GM21737 (cell line): ENCODE results near the gene RFX7.
"Not testable (repeated sequence)": the region's sequence is repeated elsewhere in the genome, so short reads cannot be mapped to it uniquely, and the experiment has no call there.

Source experiments
- ATAC-seq: cut with Tn5 transposase; IDR thresholded peaks from one replicate; pipeline ENCODE4 v1.9.1; 2021; ENCODE audit warnings: mild to moderate bottlenecking, moderate library complexity; ENCODE audit not compliant: unreplicated experiment

RFX7 gene

DNA sequence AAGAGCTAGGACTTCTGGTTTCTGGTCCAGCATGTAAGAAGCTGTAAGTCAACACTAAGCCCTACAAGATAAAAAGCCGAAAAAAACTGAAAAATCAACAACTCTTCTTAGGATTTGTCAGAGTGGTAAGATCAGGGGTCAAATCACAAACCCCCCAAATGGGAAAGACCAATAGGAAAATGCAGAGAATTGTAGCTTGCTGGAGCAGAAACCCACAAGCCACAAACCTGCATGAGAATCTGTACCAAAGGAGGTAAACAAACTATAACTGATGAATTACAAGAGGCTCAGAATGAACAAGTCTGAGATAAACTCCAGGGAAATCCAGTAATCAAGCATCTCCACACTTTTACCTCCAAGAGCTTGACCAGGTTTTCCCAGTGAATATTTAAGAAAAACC, 36.0 kb downstream of the RFX7 start:
- ATAC-seq, result peak; percentile 40

DNA sequence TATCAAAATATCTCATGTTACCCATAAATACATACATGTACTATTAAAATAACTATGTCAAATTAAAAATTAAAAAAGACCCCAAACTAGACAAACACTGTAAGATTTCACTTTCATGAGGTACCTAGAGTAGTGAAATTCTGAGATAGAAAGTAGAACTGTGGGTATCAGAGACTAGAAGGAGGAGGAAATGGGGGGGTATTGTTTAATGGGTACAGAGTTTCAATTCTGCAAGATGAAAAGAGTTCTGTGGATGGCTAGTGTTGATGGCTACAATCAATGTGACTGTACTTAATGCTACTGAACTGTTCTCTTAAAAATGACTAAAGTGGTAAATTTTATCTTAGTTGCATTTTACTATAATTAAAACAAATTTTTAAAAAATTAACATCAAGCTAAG, 36.6 kb downstream of the RFX7 start:
- ATAC-seq, result peak; percentile 51

- ATAC-seq, result no peak
These were observed 38.4 kb downstream of the RFX7 start for GRCh38 chr15:56205061-56205876.

DNA sequence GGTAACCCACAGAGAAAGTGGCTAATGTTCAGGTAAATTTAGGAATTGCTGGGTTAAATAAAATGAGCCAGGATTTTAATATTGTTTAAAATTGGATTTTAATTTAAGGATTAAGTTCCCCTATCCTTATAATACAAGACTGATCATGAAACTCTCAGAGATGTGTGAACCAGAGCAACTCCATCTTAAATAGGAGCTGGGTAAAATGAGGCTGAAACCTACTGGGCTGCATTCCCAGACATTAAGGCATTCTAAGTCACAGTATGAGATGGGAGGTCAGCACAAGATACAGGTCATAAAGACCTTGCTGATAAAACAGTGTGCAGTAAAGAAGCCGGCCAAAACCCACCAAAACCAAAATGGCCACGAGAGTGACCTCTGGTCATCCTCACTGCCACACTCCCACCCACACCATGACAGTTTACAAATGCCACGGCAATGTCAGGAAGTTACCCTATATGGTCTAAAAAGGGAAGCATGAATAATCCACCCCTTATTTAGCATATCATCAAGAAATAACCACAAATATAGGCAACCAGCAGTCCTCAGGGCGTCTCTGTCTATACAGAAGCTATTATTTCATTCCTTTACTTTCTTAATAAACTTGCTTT, 40.3 kb downstream of the RFX7 start:
- ATAC-seq, result not testable (repeated sequence)

DNA sequence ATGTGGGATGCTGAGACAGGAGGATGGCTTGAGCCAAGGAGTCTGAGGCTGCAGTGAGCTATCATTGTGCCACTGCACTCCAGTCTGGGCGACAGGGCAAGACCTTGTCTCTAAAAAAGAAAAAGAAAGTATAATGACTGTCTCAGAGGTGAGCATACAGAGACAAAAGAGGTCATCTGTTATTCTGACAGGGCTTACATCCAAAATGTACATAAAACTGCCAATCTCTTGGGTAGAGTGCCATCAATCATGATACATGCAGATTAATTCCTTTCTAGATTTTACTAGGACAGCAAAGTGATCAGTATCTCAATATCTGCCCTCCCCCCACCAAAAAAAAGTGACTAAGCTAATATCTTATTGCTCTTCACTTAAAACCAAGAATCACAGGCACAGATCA, 41.0 kb downstream of the RFX7 start:
- no peak for ATAC-seq

DNA sequence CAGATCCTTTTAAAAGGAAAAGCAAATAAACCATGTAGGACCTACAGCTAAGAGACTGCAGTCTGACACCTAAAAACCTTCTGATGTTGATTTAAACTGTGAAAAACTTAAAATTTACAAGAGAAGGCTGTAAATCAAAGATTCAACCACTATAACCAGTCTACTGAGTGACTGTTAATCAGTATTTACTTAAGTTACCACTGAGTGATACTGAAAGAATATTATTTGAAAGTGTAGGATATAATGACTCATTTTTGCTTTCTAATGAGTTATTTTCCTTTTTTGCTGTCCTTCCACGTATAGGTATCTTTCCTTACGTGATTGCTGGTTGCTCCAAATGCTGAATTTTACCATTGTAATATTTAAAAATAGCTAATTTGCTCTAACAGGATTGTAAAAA, 44.6 kb downstream of the RFX7 start:
- no peak for ATAC-seq

- no peak for ATAC-seq
These were observed 49.6 kb downstream of the RFX7 start for GRCh38 chr15:56194035-56194434.

DNA sequence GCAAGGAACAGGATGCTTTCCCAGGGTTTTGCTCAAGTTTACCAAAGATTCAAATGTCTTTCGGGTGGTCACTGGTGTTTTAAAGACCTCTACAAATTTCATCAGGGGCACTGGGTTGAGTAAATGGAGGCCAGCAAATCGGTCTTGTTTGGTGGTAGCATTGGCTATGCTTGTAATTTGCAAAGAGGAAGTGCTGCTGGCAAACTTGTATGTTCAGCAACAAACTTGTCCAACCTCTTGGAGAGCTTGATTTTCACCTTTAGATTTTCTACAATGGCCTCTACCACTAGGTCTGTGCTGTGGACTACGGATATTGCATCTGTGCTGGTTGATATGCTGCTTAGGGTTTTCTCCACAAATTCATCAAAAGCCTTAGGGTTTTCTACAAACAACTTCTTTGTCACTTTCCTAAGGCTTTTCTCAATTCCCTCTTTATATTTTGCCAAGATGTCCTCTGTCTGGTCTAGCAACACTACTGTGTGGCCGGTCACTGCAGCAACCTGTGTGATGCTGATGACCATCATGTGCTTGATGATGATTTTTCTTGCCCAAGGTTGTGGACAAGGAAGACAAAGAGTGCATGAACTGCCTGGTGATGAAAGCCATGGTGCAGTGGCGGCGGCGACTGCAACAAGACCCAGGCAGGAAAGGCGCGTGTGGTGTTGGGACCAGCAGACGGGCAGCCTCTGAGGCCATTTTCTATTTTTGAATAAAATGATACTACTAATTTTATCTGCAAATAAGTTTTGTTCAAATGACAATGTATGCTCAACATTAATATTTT, 50.8 kb downstream of the RFX7 start:
- ATAC-seq, result no peak

GRCh38 chr15:56187665-56188064, 56.0 kb downstream of the RFX7 start:
- ATAC-seq, result no peak

- no peak for ATAC-seq
These were observed 57.7 kb downstream of the RFX7 start for GRCh38 chr15:56185980-56186379.

- no peak for ATAC-seq
These were observed 59.2 kb downstream of the RFX7 start for GRCh38 chr15:56184516-56184915.

DNA sequence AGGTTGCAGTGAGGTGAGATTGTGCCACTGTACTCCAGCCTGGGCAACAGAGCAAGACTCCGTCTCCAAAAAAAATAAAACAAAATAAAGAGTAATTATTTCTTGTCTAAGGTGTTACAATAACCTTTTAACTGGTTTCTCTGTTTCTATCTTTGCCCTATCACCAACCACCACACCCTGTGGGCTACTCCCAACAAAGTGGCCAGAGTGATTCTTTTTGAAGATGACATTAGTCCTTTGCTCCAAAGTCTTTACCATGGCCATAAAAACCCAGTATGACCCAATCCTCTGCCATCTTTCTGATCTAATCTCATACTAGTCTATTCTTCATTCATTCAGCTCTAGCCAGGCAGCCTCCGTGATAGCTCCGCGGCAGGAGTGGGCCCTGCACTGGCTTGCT, 62.8 kb downstream of the RFX7 start:
- no peak for ATAC-seq

- ATAC-seq, result no peak
These were observed 66.7 kb downstream of the RFX7 start for GRCh38 chr15:56176996-56177395.

- no peak for ATAC-seq
These were observed 67.9 kb downstream of the RFX7 start for GRCh38 chr15:56175788-56176187.

DNA sequence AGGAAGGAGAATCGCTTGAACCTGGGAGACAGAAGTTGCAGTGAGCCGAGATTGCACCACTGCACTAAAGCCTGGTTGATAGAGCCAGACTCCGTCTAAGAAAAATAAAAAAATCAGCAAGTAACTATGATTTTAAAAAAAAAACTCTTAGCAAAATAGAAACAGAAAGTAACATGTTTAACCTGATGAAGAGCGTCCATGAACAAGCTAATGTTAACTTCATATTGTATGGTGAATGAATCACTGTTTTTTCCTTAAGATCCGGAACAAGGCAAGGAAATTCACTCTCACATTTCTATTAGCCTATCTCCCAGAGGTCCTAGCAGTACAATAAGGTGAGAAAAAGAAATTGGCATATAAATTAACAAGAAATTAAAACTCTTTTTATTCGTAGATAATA, 69.0 kb downstream of the RFX7 start:
- ATAC-seq, result no peak

DNA sequence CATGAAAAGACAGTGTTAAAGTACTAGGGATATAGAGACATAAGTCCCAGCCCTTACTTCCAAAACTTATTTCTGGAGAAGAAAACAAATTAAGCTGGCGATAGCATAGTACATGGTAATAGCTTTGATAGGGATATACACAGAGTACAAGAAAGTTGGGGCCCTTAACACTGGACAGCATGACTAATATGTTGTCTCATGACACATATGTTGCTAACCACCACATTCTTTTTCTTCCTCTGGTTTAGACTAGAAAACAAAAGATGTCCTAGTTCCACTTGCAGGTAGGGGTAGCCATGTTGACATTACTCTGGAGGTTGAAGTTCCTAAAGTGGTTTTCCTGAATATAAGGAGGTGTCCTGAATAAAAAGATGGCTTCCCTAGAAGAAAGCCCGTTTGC, 75.3 kb downstream of the RFX7 start:
- ATAC-seq, result no peak

DNA sequence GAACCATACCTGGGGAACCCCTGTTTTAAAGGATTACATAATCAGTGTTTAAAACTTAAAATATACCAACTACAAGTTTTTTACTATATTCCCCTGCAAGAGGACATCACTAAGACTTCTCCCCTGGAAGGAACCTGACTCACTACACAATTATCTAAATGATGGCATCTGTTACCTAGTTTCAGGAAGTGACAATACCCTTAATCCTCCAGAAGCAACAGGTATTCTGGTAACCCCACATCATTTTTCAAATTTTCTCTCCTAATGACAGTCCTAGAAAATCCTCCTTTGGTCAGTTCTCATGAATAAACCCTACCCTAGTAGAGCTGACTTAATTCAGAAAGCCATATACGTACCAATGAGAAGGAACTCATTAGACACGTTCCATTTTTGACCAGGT, 78.4 kb downstream of the RFX7 start:
- ATAC-seq, result no peak

DNA sequence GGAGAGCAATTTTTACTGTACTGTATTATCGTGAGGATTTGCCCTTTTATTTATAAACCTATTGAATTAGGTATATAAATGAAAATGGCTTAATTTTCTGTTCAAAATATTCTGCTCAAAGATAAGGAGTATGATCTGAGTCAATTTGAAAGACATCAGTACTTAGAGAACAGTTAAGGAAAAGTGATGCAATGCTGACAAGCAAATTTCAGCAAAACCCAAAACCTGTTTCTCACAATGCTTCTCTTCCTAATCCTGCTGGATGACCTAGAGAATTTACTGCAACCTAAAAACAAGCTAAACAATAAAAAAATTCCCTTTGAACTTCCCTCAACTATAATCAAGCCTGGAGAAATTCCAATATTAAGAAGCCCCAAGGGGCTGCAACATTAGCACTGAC, 82.7 kb downstream of the RFX7 start:
- no peak for ATAC-seq

- ATAC-seq, result no peak
These were observed 86.8 kb downstream of the RFX7 start for GRCh38 chr15:56156877-56157276.

DNA sequence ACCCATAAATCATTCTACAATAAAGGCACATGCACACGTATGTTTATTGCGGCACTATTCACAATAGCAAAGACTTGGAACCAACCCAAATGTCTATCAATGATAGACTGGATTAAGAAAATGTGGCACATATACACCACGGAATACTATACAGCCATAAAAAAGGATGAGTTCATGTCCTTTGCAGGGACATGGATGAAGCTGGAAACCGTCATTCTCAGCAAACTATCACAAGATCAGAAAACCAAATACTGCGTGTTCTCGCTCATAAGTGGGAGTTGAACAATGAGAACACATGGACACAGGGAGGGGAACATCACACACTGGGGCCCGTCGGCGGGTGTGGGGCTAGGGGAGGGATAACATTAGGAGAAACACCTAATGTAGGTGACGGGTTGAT, 88.4 kb downstream of the RFX7 start:
- not testable (repeated sequence) for ATAC-seq

DNA sequence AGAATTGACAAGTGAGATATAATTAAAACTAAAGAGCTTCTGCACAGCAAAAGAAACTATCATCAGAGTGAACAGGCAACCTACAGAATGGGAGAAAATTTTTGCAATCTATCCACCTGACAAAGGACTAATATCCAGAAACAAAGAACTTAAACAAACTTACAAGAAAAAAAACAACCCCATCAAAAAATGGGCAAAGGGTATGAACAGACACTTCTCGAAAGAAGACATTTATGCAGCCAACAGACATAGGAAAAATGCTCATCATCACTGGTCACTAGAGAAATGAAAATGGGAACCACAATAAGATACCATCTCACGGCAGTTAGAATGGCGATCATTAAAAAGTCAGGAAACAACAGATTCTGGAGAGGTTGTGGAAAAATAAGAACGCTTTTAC, 88.9 kb downstream of the RFX7 start:
- ATAC-seq, result not testable (repeated sequence)

DNA sequence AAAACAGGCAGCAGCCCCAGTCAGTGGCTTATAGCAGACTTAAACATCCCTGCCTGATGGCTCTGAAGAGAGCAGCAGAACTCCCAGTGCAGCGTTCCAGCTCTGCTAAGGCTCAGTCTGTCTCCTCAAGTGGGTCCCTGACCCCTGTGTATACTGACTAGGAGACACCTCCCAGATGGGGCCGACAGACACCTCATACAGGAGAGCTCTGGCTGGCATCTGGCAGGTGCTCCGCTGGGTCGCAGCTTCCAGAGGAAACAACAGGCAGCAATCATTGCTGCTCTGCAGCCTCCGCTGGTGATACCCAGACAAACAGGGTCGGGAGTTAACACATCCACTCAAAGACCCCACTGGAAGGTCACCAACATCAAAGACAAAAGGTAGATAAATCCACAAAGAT, 93.5 kb downstream of the RFX7 start:
- ATAC-seq, result no peak
